HepG2 (cell line): ENCODE data around the gene IQCH. TPM values are rescaled to one million over a fixed set of nuclear protein-coding genes. Genes with fewer than 3 reads are reported as not detected.

ENCODE experiments used
- ATAC-seq: fragments of 200-7000 bp; cut with Tn5 transposase; 3 replicates; pipeline ENCODE4 v1.9.1; 2020; ENCODE audit warnings: mild to moderate bottlenecking, moderate library complexity
- BruUV-seq: library from RNA; stranded (reverse); fragments of 400-500 nt; replicated peaks from 2 replicates; lab custom pipeline; 2021; lab: Mats Ljungman, UMichigan
- CTCF ChIA-PET: fragments of 300-600 bp; formaldehyde crosslinking; extraction: SDS; loops from one replicate; lab custom pipeline; 2021; ENCODE audit warnings: low total read pairs, inconsistent platforms, low intra/inter-chr PET ratio; lab: Yijun Ruan, JAX
- POLR2A ChIA-PET: fragments of 350-600 bp; sonication (Branson Sonifier 250); formaldehyde crosslinking; loops from one replicate; lab custom pipeline; 2020; ENCODE audit warnings: antibody characterized with exemption, inconsistent platforms; lab: Yijun Ruan, JAX
- DNase-seq: peaks from one replicate; pipeline ENCODE4 v3.0.0-alpha.2; 2015; ENCODE audit warnings: low spot score
- FAIRE-seq: peaks from 3 replicates; lab custom pipeline; 2011; peaks lifted over from hg19 to GRCh38; lab: Jason Lieb, UNC
- H2AFZ ChIP-seq: one replicate; pipeline ENCODE4 v1.6.1; 2011; ENCODE audit warnings: low read length, inconsistent platforms
- H3K27ac ChIP-seq: fragments of 300-600 bp; 3 replicates; pipeline ENCODE4 v1.8.0; 2011; ENCODE audit warnings: mixed run types, mild to moderate bottlenecking, mixed read lengths, low read length, inconsistent platforms; ENCODE audit not compliant: insufficient read depth; ENCODE audit errors: extremely low read length
- H3K27me3 ChIP-seq, 2 experiments: fragments of 200-600 bp in 1 of 2; 2 replicates in 1 of 2; 3 replicates in 1 of 2; pipeline versions ENCODE4 v1.6.0 to v1.8.0; 2011; ENCODE audit warnings: low read length in 2 of 2, mild to moderate bottlenecking in 2 of 2, moderate library complexity in 2 of 2, inconsistent platforms in 1 of 2; ENCODE audit not compliant: insufficient read depth in 2 of 2, control insufficient read depth in 1 of 2
- H3K36me3 ChIP-seq, 2 experiments: fragments of 200-600 bp in 1 of 2; replicated peaks in 1 of 2; 2 replicates in 1 of 2; 3 replicates in 1 of 2; pipeline versions ENCODE4 v1.5.1 to v1.8.0; 2011; ENCODE audit warnings: low read length in 2 of 2, inconsistent platforms in 1 of 2; ENCODE audit not compliant: insufficient read depth in 2 of 2, control insufficient read depth in 1 of 2
- H3K4me1 ChIP-seq: 2 replicates; pipeline ENCODE4 v1.5.1; 2012; ENCODE audit warnings: low read length, inconsistent platforms; ENCODE audit not compliant: insufficient read depth
- H3K4me2 ChIP-seq: 2 replicates; pipeline ENCODE4 v1.6.0; 2011; ENCODE audit warnings: low read depth, low read length, inconsistent platforms
- H3K4me3 ChIP-seq, 3 experiments: fragments of 200-600 bp in 1 of 3; sonication (generic), shearing (Covaris generic) in 1 of 3; replicated peaks in 1 of 3; 2 replicates each; pipeline ENCODE4 v1.5.1; 2011 to 2016; ENCODE audit warnings: low read length in 3 of 3, inconsistent platforms in 2 of 3, low read depth in 2 of 3, mild to moderate bottlenecking in 2 of 3, control low read depth in 1 of 3, mixed read lengths in 1 of 3; ENCODE audit not compliant: insufficient read depth in 1 of 3
- H3K79me2 ChIP-seq: one replicate; pipeline ENCODE4 v1.6.1; 2011; ENCODE audit warnings: low read length, inconsistent platforms; ENCODE audit not compliant: insufficient read depth
- H3K9ac ChIP-seq: 2 replicates; pipeline ENCODE4 v1.6.0; 2011; ENCODE audit warnings: mild to moderate bottlenecking, low read depth, low read length, inconsistent platforms; ENCODE audit not compliant: insufficient read depth
- H3K9me3 ChIP-seq: 2 replicates; pipeline ENCODE4 v1.5.1; 2012; ENCODE audit warnings: mild to moderate bottlenecking, low read length
- H4K20me1 ChIP-seq: 2 replicates; pipeline ENCODE4 v1.6.0; 2011; ENCODE audit warnings: inconsistent platforms, mild to moderate bottlenecking, low read length, moderate library complexity; ENCODE audit not compliant: insufficient read depth
- ATF2 ChIP-seq: sonication (generic); formaldehyde crosslinking; IDR thresholded peaks from 2 replicates; pipeline ENCODE4 v1.4.0; 2020; ENCODE audit warnings: missing genetic modification reagents
- DBP ChIP-seq: sonication (generic); formaldehyde crosslinking; IDR thresholded peaks from 2 replicates; pipeline ENCODE4 v1.4.0; 2020; ENCODE audit warnings: missing genetic modification reagents; ENCODE audit errors: not compliant biosample characterization
- EEA1 ChIP-seq: sonication (generic); formaldehyde crosslinking; IDR thresholded peaks from 2 replicates; pipeline ENCODE4 v1.5.1; 2020; ENCODE audit warnings: mild to moderate bottlenecking, missing genetic modification reagents, borderline replicate concordance
- GABPB1 ChIP-seq: IDR thresholded peaks from 2 replicates; pipeline ENCODE4 v1.6.1; 2016; ENCODE audit warnings: mild to moderate bottlenecking, missing genetic modification reagents, moderate library complexity, missing compliant biosample characterization
- HNF4A ChIP-seq: sonication (generic); formaldehyde crosslinking; IDR thresholded peaks from 2 replicates; pipeline ENCODE4 v1.4.0; 2020; ENCODE audit warnings: missing genetic modification reagents
- JUND ChIP-seq: sonication (generic); formaldehyde crosslinking; IDR thresholded peaks from 2 replicates; pipeline ENCODE4 v1.8.0; 2022; ENCODE audit warnings: mild to moderate bottlenecking, missing genetic modification reagents
- MLX ChIP-seq: IDR thresholded peaks from 2 replicates; pipeline ENCODE4 v1.6.1; 2016
- MYNN ChIP-seq: sonication (generic); formaldehyde crosslinking; IDR thresholded peaks from 2 replicates; pipeline ENCODE4 v1.4.0; 2020; ENCODE audit warnings: mild to moderate bottlenecking, low read depth, missing genetic modification reagents
- NR0B2 ChIP-seq: sonication (generic); formaldehyde crosslinking; IDR thresholded peaks from 2 replicates; pipeline ENCODE4 v1.4.0; 2020; ENCODE audit warnings: mild to moderate bottlenecking, missing genetic modification reagents
- RFX3 ChIP-seq: IDR thresholded peaks from 2 replicates; pipeline ENCODE4 v1.6.1; 2016; ENCODE audit warnings: missing biosample characterization, missing genetic modification reagents
- SALL2 ChIP-seq: sonication (generic); formaldehyde crosslinking; IDR thresholded peaks from 2 replicates; pipeline ENCODE4 v1.8.1; 2023; ENCODE audit warnings: mild to moderate bottlenecking, missing genetic modification reagents, inconsistent platforms
- TBX3 ChIP-seq: fragments of 450-650 bp; IDR thresholded peaks from 2 replicates; pipeline ENCODE4 v1.6.1; 2017; ENCODE audit warnings: antibody characterized with exemption, mild to moderate bottlenecking, inconsistent platforms, borderline replicate concordance
- ZFAT ChIP-seq: sonication (generic); formaldehyde crosslinking; conservative IDR thresholded peaks from 2 replicates; pipeline ENCODE4 v1.8.1; 2023; ENCODE audit warnings: missing genetic modification reagents, inconsistent platforms
- ZMYM2 ChIP-seq: sonication (generic); formaldehyde crosslinking; IDR thresholded peaks from 2 replicates; pipeline ENCODE4 v1.8.0; 2022; ENCODE audit warnings: mild to moderate bottlenecking, missing genetic modification reagents
- ZNF644 ChIP-seq: IDR thresholded peaks from 2 replicates; pipeline ENCODE4 v1.6.1; 2016; ENCODE audit warnings: low read depth
- ZNF749 ChIP-seq: sonication (generic); formaldehyde crosslinking; IDR thresholded peaks from 2 replicates; pipeline ENCODE4 v1.8.0; 2022; ENCODE audit warnings: mild to moderate bottlenecking, missing genetic modification reagents, moderate library complexity, borderline replicate concordance
- ZNF777 ChIP-seq: sonication (generic); formaldehyde crosslinking; IDR thresholded peaks from 2 replicates; pipeline ENCODE4 v1.4.0; 2020; ENCODE audit warnings: missing genetic modification reagents
- ZSCAN20 ChIP-seq: sonication (generic); formaldehyde crosslinking; IDR thresholded peaks from 2 replicates; pipeline ENCODE4 v1.4.0; 2020; ENCODE audit warnings: missing genetic modification reagents, mild to moderate bottlenecking, borderline replicate concordance
- WGBS: methylation state at CpG from one replicate; pipeline ENCODE4 v1.1.6; 2017; ENCODE audit warnings: low lambda C conversion rate; 5-methylcytosine and 5-hydroxymethylcytosine counted together
- in situ Hi-C: cut with HindIII; loops from 2 replicates; pipeline ENCODE4 v1.10.0; 2017; ENCODE audit warnings: low pct_unique_long_range_greater_than_20kb; ENCODE audit not compliant: extremely low pct_ligation_motif_present
- intact Hi-C: fragments of 100-400 bp; cut with micrococcal nuclease; formaldehyde crosslinking; loops from one replicate; pipeline ENCODE4 v1.10.0; 2022; ENCODE audit not compliant: unreplicated experiment
- polyA plus RNA-seq, 8 experiments: library from polyadenylated mRNA; depleted of rRNA in 3 of 8; stranded (reverse) in 7 of 8; unstranded in 1 of 8; fragments of >200 nt; fragmentation: Illumina TruSeq in 4 of 8; extraction: Trizol in 4 of 8; gene quantifications; 2 replicates each; pipeline versions ENCODE4 v1.2.1 to v1.2.3, GENCODE V29; 2011 to 2016; ENCODE audit warnings: low read depth in 4 of 8, missing spikeins in 1 of 8, mixed read lengths in 1 of 8; ENCODE audit not compliant: insufficient read depth in 1 of 8
- total RNA-seq, 5 experiments: library from RNA; depleted of rRNA; stranded (reverse); fragments of >200 nt; fragmentation: Illumina TruSeq; extraction: Trizol; gene quantifications; 2 replicates each; pipeline ENCODE4 v1.2.3, GENCODE V29; 2016; ENCODE audit warnings: low read depth in 1 of 5

The IQCH gene
- total and polyA plus RNA-seq, 2 of the 13 experiments (the other 11 are each of a cell fraction or from before 2014, with no cell fraction given), result 0.16 to 0.55 TPM

- no peak for TF ChIP-seq JUND (CRISPR knock-in tag)
- no peak for TF ChIP-seq TBX3
- TF ChIP-seq ZNF749 (CRISPR knock-in tag), result no peak
Measured at GRCh38 chr15:67227846-67228245, 26.7 kb upstream of the IQCH start (continued).

GRCh38 chr15:67228286-67228685 is 26.3 kb upstream of the IQCH start:
- Histone ChIP-seq H3K27me3 (no peaks in the 10 kb centered on the region), H3K27ac (no peak overlapping the region)
- DNase-seq, result no peak
- TF ChIP-seq ZNF777 (CRISPR knock-in tag), result no peak
- TF ChIP-seq ATF2 (CRISPR knock-in tag), result no peak
- TF ChIP-seq NR0B2 (CRISPR knock-in tag), result no peak
- no peak for TF ChIP-seq HNF4A (CRISPR knock-in tag)
- no peak for TF ChIP-seq ZNF644 (CRISPR knock-in tag)
- TF ChIP-seq ZSCAN20 (CRISPR knock-in tag), result no peak
- no peak for TF ChIP-seq EEA1 (CRISPR knock-in tag)
- TF ChIP-seq ZMYM2 (CRISPR knock-in tag), result no peak
- no peak for TF ChIP-seq MLX (CRISPR knock-in tag)
- TF ChIP-seq DBP (CRISPR knock-in tag), result no peak
- TF ChIP-seq SALL2 (CRISPR knock-in tag), result no peak
- TF ChIP-seq GABPB1 (CRISPR knock-in tag), result no peak
- no peak for TF ChIP-seq ZFAT (CRISPR knock-in tag)
- TF ChIP-seq MYNN (CRISPR knock-in tag), result no peak
- TF ChIP-seq RFX3 (CRISPR knock-in tag), result no peak
- TF ChIP-seq, all 625 proteins: peak for 0
- Histone ChIP-seq H3K9me3 (no peaks in the 10 kb centered on the region), H3K9ac (no peak overlapping the region), H4K20me1 (no peaks in the 10 kb centered on the region), H3K79me2 (no peaks in the 10 kb centered on the region), H3K4me1 (peaks cover 11% of the 10 kb centered on the region), H3K4me2 (no peak overlapping the region), H3K4me3 (no peak overlapping the region), H3K36me3 (peaks cover 2 to 7% of the 10 kb centered on the region in 2 experiments; a peak in 1 of 5 replicates), H2AFZ (no peak overlapping the region)
- intact Hi-C loops (no loop called here), in situ Hi-C loops (no loop called here)
- WGBS, result 94% methylated on average over 1 of the region's 1 CpG
- POLR2A ChIA-PET, result no interaction called here
- ATAC-seq, result no peak
- CTCF ChIA-PET, result no interaction called here
- no TSS peak for BruUV-seq
- no peak for FAIRE-seq
